ENCODE data around the gene SLC16A11.
"Not testable (repeated sequence)": the region's sequence is repeated elsewhere in the genome, so short reads cannot be mapped to it uniquely, and the experiment has no call there.

SLC16A11 gene

GRCh38 chr17:7010523-7010922, 33.4 kb downstream of the SLC16A11 start:
- no peak for DNase-seq (ENCODE audit: low read depth, low spot score)

DNA sequence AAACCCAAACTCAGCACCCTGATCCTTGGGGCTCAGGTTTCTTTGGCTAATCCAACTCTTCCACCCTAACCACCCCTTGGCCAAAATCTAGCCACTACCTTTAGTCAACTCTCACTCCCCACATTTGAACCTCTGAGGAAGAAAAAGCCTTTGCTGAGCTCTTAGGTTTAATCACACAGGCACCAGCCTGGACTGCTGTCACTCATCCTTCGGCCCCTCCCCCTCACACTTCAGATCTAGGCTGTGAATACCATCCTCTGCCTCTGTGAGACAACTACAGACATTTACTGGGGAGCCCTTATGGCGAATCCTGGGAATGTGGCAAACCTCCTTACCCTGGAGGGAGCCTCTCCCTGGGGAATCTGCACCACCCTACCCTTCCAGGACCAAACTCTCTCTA, 36.7 kb downstream of the SLC16A11 start:
- DNase-seq (ENCODE audit: low read depth, low spot score) = no peak

- no peak for DNase-seq (ENCODE audit: low read depth, low spot score)
Measured at GRCh38 chr17:7005716-7006115, 38.2 kb downstream of the SLC16A11 start.

GRCh38 chr17:7004398-7005253, 39.3 kb downstream of the SLC16A11 start:
- DNase-seq (ENCODE audit: low read depth, low spot score) = no peak

- no peak for DNase-seq (ENCODE audit: low read depth, low spot score)
Measured at GRCh38 chr17:7003745-7004144, 40.1 kb downstream of the SLC16A11 start.

DNA sequence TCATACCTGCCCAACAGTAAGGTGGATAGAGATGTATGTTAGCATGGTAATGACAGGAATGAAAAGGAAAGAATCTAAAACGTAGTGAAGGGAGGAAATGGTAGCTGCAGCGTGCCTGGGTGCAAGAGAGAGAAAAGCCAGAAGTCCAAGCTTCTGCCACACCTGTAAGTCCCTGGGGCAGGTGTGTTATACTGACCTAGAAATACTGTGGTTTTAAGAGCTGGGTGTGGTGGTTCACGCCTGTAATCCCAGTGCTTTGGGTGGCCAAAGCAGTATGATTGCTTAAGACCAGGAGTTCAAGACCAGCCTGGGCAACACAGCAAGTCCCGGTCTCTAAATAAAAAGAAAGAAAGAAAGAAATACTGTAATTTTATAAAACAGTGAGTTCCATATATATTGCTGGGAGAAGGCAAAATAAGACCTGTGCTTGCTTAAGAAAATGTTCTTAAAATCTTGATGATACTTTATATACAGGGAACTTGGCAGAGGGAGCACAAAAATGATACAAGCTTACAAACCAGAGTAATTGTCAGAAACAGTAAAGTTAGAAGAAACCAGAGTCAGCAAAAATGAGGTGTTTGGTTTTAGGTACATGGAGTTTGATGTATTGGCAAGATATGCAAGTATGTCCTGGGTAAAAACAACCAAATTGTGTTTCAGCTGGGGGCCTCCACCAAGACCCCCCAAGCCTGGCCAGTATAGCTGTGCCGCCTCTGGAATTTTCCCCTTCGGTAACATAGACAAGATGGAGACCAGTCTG, 41.4 kb downstream of the SLC16A11 start:
- DNase-seq (ENCODE audit: low read depth, low spot score) = no peak

- DNase-seq (ENCODE audit: low read depth, low spot score) = no peak
Measured at GRCh38 chr17:7001318-7001961, 42.5 kb downstream of the SLC16A11 start.

- DNase-seq (ENCODE audit: low read depth, low spot score) = no peak
Measured at GRCh38 chr17:6998855-6999508, 44.9 kb downstream of the SLC16A11 start.

DNA sequence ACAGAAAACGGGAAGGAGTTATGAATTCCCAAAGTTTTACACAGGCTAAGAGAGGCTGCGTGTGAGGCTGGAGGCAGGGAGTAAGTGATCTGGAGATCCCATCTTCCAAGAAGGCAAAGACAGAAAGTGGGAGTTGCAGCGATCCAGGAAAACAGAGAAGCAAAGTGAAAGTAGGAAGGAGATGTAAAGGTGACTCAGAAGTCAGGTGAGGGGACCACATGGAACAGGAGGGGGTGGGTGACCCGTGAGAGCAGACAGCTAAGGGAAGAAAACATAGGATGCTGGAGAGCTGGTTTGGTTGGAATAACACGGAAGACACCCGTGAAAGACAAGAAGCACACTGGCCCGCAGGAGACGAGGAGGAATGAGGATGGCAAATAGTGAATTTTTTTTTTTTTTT, 46.7 kb downstream of the SLC16A11 start:
- DNase-seq (ENCODE audit: low read depth, low spot score) = no peak

- DNase-seq (ENCODE audit: low read depth, low spot score) = no peak
Measured at GRCh38 chr17:6996256-6997011, 47.5 kb downstream of the SLC16A11 start.

- no peak for DNase-seq (ENCODE audit: low read depth, low spot score)
Measured at GRCh38 chr17:6995500-6996255, 48.2 kb downstream of the SLC16A11 start, which contains the start of gene ALOX12. TSS of gene ALOX12 (plus strand) at chr17:6996049. CDS start at chr17:6996118, 69 bp downstream.

DNA sequence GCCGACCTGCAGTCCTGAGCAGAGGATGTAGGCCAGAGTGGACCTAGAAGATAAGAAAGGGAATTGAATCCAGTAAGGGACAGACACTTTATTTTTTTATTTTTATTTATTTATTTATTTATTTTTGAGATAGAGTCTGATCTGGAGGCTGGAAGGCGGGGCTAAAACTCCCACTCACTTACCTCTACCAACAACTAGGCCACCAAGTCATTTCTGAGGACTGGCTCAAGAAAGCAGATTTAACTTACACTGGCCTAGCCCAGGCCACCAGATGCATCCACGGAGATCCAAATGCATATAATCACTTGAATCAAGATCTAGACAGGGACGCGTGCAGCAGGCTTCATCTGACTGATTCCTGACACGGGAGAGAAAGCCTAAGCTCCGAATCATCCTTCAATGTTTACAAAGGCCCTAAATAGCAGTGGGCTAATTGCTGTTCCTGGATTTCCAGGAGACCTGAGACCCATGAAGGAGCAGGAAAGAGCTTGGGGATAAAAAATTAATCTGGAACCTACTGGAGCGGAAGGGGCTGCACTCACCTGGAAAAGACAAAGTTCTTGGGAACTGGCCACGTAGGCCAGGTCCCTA, 49.1 kb downstream of the SLC16A11 start:
- DNase-seq (ENCODE audit: low read depth, low spot score) = no peak

DNA sequence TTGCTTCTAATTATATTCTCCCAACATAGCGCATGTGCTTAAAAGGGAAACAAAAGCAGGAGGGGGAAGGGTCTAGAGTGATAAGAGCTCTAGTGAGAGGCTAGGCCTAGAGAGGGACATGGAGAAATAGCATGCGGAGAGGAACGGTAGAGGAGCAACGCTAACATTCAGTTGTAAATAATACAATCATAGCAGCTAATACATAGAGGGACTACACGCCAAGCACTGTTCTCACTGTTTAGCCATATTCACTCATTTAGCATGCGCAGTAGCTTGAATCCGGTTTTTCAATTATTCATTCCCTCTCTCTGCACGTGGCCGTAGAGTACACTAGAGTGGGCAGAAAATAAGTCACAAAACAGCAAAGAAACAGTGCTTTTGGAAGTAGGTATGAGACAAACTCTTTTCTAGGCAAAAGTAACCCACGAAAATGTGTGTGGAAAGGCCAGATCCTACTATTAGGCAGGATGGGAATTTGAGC, 49.7 kb downstream of the SLC16A11 start:
- DNase-seq (ENCODE audit: low read depth, low spot score) = no peak

DNA sequence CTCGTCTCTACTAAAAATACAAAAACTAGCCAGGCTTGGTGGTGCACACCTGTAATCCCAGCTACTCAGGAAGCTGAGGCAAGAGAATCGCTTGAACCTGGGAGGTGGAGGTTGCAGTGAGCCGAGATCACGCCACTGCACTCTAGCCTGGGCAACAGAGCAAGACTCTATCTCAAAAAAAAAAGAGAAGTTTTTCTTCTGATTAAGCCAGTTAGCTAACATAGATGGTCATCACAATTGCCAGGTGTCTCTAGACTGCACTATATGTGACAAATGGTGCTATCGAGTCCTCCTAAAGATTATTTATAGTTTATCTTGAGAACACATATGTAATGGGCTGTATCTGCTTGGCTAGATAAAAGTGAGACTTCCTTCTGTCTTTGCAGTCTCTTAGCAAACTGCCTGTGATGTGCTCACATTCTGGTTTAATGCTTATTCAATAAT, 50.3 kb downstream of the SLC16A11 start:
- not testable (repeated sequence) for DNase-seq (ENCODE audit: low read depth, low spot score)

All from brain pericyte (primary cell).